HepG2 (cell line): ENCODE measurements around the gene CIITA. TPM values are rescaled to one million over a fixed set of nuclear protein-coding genes. Genes with fewer than 3 reads are reported as not detected.

Experiments used
- ARID2 ChIP-seq: sonication (generic); formaldehyde crosslinking; IDR thresholded peaks from 2 replicates; pipeline ENCODE4 v1.8.1; 2022; ENCODE audit warnings: mild to moderate bottlenecking, missing genetic modification reagents, borderline replicate concordance
- ASH2L ChIP-seq: fragments of 300-600, 200-600 bp; sonication (generic); IDR thresholded peaks from 2 replicates; pipeline ENCODE4 v1.7.0; 2017; ENCODE audit warnings: low read depth, mild to moderate bottlenecking, moderate library complexity, mixed read lengths, low read length; ENCODE audit not compliant: insufficient read length
- ATF7-NPFF ChIP-seq: sonication (generic); formaldehyde crosslinking; IDR thresholded peaks from 2 replicates; pipeline ENCODE4 v1.8.1; 2023; ENCODE audit warnings: mild to moderate bottlenecking, low read depth, missing genetic modification reagents, moderate library complexity
- CENPX ChIP-seq: sonication (generic); formaldehyde crosslinking; IDR thresholded peaks from 2 replicates; pipeline ENCODE4 v1.9.0; 2021; ENCODE audit warnings: mild to moderate bottlenecking, missing genetic modification reagents, moderate library complexity
- HOXA3 ChIP-seq: sonication (generic); formaldehyde crosslinking; IDR thresholded peaks from 2 replicates; pipeline ENCODE4 v1.5.0; 2020; ENCODE audit warnings: missing genetic modification reagents
- MYC ChIP-seq: sonication (generic); formaldehyde crosslinking; IDR thresholded peaks from 2 replicates; pipeline ENCODE4 v1.9.0; 2021; ENCODE audit warnings: missing genetic modification reagents, borderline replicate concordance
- NR2C2 ChIP-seq: sonication (generic); formaldehyde crosslinking; IDR thresholded peaks from 2 replicates; pipeline ENCODE4 v1.4.0; 2020; ENCODE audit warnings: missing genetic modification reagents, mild to moderate bottlenecking, moderate library complexity, borderline replicate concordance
- ZBTB7B ChIP-seq: sonication (generic); formaldehyde crosslinking; IDR thresholded peaks from 2 replicates; pipeline ENCODE4 v1.4.0; 2020; ENCODE audit warnings: missing genetic modification reagents
- ZMAT3 ChIP-seq: sonication (generic); formaldehyde crosslinking; conservative IDR thresholded peaks from 2 replicates; pipeline ENCODE4 v1.7.0; 2021; ENCODE audit warnings: missing genetic modification reagents
- ZNF343 ChIP-seq: sonication (generic); formaldehyde crosslinking; IDR thresholded peaks from 2 replicates; pipeline ENCODE4 v1.4.0; 2020; ENCODE audit warnings: mild to moderate bottlenecking, missing genetic modification reagents
- ZNF782 ChIP-seq: sonication (generic); formaldehyde crosslinking; IDR thresholded peaks from 2 replicates; pipeline ENCODE4 v1.4.0; 2020; ENCODE audit warnings: missing genetic modification reagents, mild to moderate bottlenecking, borderline replicate concordance
- ZNF841 ChIP-seq: sonication (generic); formaldehyde crosslinking; IDR thresholded peaks from 2 replicates; pipeline ENCODE4 v1.8.1; 2023; ENCODE audit warnings: missing genetic modification reagents, borderline replicate concordance
- ZNF850 ChIP-seq: sonication (generic); formaldehyde crosslinking; conservative IDR thresholded peaks from 2 replicates; pipeline ENCODE4 v1.9.0; 2021; ENCODE audit warnings: mild to moderate bottlenecking, missing genetic modification reagents
- ZSCAN12 ChIP-seq: sonication (generic); formaldehyde crosslinking; IDR thresholded peaks from 2 replicates; pipeline ENCODE4 v1.9.0; 2021; ENCODE audit warnings: mild to moderate bottlenecking, missing genetic modification reagents
- polyA plus RNA-seq, 8 experiments: library from polyadenylated mRNA; depleted of rRNA in 3 of 8; stranded (reverse) in 7 of 8; unstranded in 1 of 8; fragments of >200 nt; fragmentation: Illumina TruSeq in 4 of 8; extraction: Trizol in 4 of 8; gene quantifications; 2 replicates each; pipeline versions ENCODE4 v1.2.1 to v1.2.3, GENCODE V29; 2011 to 2016; ENCODE audit warnings: low read depth in 4 of 8, missing spikeins in 1 of 8, mixed read lengths in 1 of 8; ENCODE audit not compliant: insufficient read depth in 1 of 8
- total RNA-seq, 5 experiments: library from RNA; depleted of rRNA; stranded (reverse); fragments of >200 nt; fragmentation: Illumina TruSeq; extraction: Trizol; gene quantifications; 2 replicates each; pipeline ENCODE4 v1.2.3, GENCODE V29; 2016; ENCODE audit warnings: low read depth in 1 of 5
- TF ChIP-seq, protein P1 (sequence below): sonication (generic); formaldehyde crosslinking; IDR thresholded peaks from 2 replicates; pipeline ENCODE4 v1.8.1; 2022; ENCODE audit warnings: mild to moderate bottlenecking, missing genetic modification reagents
- TF ChIP-seq, protein P2 (sequence below): IDR thresholded peaks from 2 replicates; pipeline ENCODE4 v1.6.1; 2016; ENCODE audit warnings: mild to moderate bottlenecking, missing biosample characterization, missing genetic modification reagents
- TF ChIP-seq, protein P3 (sequence below): sonication (generic); formaldehyde crosslinking; IDR thresholded peaks from 2 replicates; pipeline ENCODE4 v1.4.0; 2020; ENCODE audit warnings: missing genetic modification reagents, borderline replicate concordance
- TF ChIP-seq, protein P4 (sequence below): sonication (generic); formaldehyde crosslinking; IDR thresholded peaks from 2 replicates; pipeline ENCODE4 v1.5.1; 2020; ENCODE audit warnings: mild to moderate bottlenecking, moderate library complexity, missing genetic modification reagents
- TF ChIP-seq, protein P5 (sequence below): sonication (generic); formaldehyde crosslinking; IDR thresholded peaks from 2 replicates; pipeline ENCODE4 v1.8.0; 2022; ENCODE audit warnings: low read depth, missing genetic modification reagents

The CIITA gene
- total and polyA plus RNA-seq, 2 of the 13 experiments (the other 11 are each of a cell fraction or from before 2014, with no cell fraction given): 0.08 to 0.09 TPM

DNA sequence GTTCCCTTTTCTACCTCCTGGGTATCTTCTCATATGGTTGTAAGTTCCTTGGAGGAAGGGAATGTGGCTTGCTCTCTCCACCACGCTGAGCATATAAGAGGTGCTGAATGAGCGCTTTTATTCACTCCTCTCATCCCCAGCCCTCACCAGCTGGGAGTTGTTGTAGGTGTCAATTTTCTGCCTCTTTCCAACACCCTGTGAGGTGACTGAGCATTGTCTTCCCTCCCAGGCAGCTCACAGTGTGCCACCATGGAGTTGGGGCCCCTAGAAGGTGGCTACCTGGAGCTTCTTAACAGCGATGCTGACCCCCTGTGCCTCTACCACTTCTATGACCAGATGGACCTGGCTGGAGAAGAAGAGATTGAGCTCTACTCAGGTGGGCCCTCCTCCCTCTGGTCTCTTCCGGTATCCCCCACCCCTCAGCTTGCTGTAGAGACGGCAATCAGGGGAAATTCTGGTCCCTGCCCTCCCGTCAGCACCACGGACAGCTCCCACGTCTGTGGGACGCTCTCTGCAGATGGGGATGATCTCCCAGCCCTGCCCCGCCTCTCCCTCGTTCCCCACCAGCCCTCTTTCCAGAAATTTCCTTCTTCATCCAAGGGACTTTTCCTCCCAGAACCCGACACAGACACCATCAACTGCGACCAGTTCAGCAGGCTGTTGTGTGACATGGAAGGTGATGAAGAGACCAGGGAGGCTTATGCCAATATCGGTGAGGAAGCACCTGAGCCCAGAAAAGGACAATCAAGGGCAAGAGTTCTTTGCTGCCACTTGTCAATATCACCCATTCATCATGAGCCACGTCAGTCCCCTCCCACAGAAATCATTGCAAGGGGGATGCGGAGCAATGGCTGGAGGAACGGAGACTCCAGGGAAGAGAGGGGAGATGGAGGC is 18.3 kb downstream of the CIITA start (continued):
- peak; percentile 58; the same call in 1 of the 2 replicates for TF ChIP-seq ZNF343 (CRISPR knock-in tag)
- no peak for TF ChIP-seq NR2C2 (CRISPR knock-in tag)
- TF ChIP-seq ZNF850 (CRISPR knock-in tag): no peak
- TF ChIP-seq, protein P1, sequence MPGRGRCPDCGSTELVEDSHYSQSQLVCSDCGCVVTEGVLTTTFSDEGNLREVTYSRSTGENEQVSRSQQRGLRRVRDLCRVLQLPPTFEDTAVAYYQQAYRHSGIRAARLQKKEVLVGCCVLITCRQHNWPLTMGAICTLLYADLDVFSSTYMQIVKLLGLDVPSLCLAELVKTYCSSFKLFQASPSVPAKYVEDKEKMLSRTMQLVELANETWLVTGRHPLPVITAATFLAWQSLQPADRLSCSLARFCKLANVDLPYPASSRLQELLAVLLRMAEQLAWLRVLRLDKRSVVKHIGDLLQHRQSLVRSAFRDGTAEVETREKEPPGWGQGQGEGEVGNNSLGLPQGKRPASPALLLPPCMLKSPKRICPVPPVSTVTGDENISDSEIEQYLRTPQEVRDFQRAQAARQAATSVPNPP: no peak
- TF ChIP-seq, protein P2, sequence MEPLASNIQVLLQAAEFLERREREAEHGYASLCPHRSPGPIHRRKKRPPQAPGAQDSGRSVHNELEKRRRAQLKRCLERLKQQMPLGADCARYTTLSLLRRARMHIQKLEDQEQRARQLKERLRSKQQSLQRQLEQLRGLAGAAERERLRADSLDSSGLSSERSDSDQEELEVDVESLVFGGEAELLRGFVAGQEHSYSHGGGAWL (CRISPR knock-in tag): peak; percentile 97; the same call in 1 of the 2 replicates
- TF ChIP-seq, protein P3, sequence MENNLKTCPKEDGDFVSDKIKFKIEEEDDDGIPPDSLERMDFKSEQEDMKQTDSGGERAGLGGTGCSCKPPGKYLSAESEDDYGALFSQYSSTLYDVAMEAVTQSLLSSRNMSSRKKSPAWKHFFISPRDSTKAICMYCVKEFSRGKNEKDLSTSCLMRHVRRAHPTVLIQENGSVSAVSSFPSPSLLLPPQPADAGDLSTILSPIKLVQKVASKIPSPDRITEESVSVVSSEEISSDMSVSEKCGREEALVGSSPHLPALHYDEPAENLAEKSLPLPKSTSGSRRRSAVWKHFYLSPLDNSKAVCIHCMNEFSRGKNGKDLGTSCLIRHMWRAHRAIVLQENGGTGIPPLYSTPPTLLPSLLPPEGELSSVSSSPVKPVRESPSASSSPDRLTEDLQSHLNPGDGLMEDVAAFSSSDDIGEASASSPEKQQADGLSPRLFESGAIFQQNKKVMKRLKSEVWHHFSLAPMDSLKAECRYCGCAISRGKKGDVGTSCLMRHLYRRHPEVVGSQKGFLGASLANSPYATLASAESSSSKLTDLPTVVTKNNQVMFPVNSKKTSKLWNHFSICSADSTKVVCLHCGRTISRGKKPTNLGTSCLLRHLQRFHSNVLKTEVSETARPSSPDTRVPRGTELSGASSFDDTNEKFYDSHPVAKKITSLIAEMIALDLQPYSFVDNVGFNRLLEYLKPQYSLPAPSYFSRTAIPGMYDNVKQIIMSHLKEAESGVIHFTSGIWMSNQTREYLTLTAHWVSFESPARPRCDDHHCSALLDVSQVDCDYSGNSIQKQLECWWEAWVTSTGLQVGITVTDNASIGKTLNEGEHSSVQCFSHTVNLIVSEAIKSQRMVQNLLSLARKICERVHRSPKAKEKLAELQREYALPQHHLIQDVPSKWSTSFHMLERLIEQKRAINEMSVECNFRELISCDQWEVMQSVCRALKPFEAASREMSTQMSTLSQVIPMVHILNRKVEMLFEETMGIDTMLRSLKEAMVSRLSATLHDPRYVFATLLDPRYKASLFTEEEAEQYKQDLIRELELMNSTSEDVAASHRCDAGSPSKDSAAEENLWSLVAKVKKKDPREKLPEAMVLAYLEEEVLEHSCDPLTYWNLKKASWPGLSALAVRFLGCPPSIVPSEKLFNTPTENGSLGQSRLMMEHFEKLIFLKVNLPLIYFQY (CRISPR knock-in tag): peak; percentile 73; the same call in 1 of the 2 replicates
- TF ChIP-seq, protein P4, sequence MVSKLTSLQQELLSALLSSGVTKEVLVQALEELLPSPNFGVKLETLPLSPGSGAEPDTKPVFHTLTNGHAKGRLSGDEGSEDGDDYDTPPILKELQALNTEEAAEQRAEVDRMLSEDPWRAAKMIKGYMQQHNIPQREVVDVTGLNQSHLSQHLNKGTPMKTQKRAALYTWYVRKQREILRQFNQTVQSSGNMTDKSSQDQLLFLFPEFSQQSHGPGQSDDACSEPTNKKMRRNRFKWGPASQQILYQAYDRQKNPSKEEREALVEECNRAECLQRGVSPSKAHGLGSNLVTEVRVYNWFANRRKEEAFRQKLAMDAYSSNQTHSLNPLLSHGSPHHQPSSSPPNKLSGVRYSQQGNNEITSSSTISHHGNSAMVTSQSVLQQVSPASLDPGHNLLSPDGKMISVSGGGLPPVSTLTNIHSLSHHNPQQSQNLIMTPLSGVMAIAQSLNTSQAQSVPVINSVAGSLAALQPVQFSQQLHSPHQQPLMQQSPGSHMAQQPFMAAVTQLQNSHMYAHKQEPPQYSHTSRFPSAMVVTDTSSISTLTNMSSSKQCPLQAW: peak; percentile 58; the same call in 1 of the 2 replicates
- TF ChIP-seq ZSCAN12: peak; percentile 91; the same call in 1 of the 2 replicates
- no peak; the same call in 1 of the 2 replicates for TF ChIP-seq ZBTB7B (CRISPR knock-in tag)
- no peak for TF ChIP-seq CENPX (CRISPR knock-in tag)
- no peak for TF ChIP-seq ASH2L
- peak; percentile 66; the same call in 1 of the 2 replicates for TF ChIP-seq ATF7-NPFF (CRISPR knock-in tag)
- no peak for TF ChIP-seq MYC (CRISPR knock-in tag)
- no peak for TF ChIP-seq ARID2 (CRISPR knock-in tag)
- TF ChIP-seq ZNF841 (CRISPR knock-in tag): peak; percentile 78; the same call in 1 of the 2 replicates
- peak; percentile 71 for TF ChIP-seq HOXA3 (CRISPR knock-in tag)
- peak; percentile 97 for TF ChIP-seq ZMAT3 (CRISPR knock-in tag)
- TF ChIP-seq ZNF782 (CRISPR knock-in tag): peak; percentile 78; the same call in 1 of the 2 replicates
- TF ChIP-seq, protein P5, sequence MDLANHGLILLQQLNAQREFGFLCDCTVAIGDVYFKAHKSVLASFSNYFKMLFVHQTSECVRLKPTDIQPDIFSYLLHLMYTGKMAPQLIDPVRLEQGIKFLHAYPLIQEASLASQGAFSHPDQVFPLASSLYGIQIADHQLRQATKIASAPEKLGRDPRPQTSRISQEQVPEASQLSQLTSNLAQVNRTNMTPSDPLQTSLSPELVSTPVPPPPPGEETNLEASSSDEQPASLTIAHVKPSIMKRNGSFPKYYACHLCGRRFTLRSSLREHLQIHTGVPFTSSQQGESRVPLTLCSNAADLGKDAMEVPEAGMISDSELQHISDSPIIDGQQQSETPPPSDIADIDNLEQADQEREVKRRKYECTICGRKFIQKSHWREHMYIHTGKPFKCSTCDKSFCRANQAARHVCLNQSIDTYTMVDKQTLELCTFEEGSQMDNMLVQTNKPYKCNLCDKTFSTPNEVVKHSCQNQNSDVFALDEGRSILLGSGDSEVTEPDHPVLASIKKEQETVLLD: peak; percentile 71
